ENCODE data around the gene KCNJ4.
"Not testable (repeated sequence)": the region's sequence is repeated elsewhere in the genome, so short reads cannot be mapped to it uniquely, and the experiment has no call there.

KCNJ4 gene

GRCh38 chr22:38411016-38411415 is 44.0 kb downstream of the KCNJ4 start:
- no peak for DNase-seq

GRCh38 chr22:38409916-38410315 is 45.1 kb downstream of the KCNJ4 start:
- DNase-seq = not testable (repeated sequence)

- DNase-seq = no peak
Observed at GRCh38 chr22:38406617-38407016, 48.4 kb downstream of the KCNJ4 start.

GRCh38 chr22:38404419-38404818 is 50.6 kb downstream of the KCNJ4 start:
- DNase-seq = no peak

- DNase-seq = no peak
Observed at GRCh38 chr22:38403812-38404211, 51.2 kb downstream of the KCNJ4 start.

- DNase-seq = no peak
Observed at GRCh38 chr22:38402204-38402603, 52.8 kb downstream of the KCNJ4 start.

GRCh38 chr22:38401336-38402084 is 53.5 kb downstream of the KCNJ4 start:
- no peak for DNase-seq

GRCh38 chr22:38400256-38400655 is 54.7 kb downstream of the KCNJ4 start:
- DNase-seq = not testable (repeated sequence)

GRCh38 chr22:38398609-38399461 is 56.2 kb downstream of the KCNJ4 start:
- DNase-seq = peak; percentile 72

GRCh38 chr22:38398181-38398608 is 56.8 kb downstream of the KCNJ4 start:
- peak; percentile 21 for DNase-seq

- no peak for DNase-seq
Observed at GRCh38 chr22:38397189-38398085, 57.6 kb downstream of the KCNJ4 start.

GRCh38 chr22:38396440-38397069 is 58.4 kb downstream of the KCNJ4 start:
- DNase-seq = not testable (repeated sequence)

- not testable (repeated sequence) for DNase-seq
Observed at GRCh38 chr22:38395944-38396343, 59.1 kb downstream of the KCNJ4 start.

- not testable (repeated sequence) for DNase-seq
Observed at GRCh38 chr22:38394929-38395624, 59.9 kb downstream of the KCNJ4 start.

- DNase-seq = not testable (repeated sequence)
Observed at GRCh38 chr22:38389428-38389818, 65.6 kb downstream of the KCNJ4 start.

GRCh38 chr22:38388506-38389427 is 66.2 kb downstream of the KCNJ4 start:
- not testable (repeated sequence) for DNase-seq

- DNase-seq = not testable (repeated sequence)
Observed at GRCh38 chr22:38386918-38387317, 68.1 kb downstream of the KCNJ4 start.

GRCh38 chr22:38383417-38383816 is 71.6 kb downstream of the KCNJ4 start:
- DNase-seq = no peak

GRCh38 chr22:38381371-38381770 is 73.6 kb downstream of the KCNJ4 start:
- DNase-seq = not testable (repeated sequence)

Measured in NCI-H1092 (cell line).